ENCODE data around the gene EPHA7. TPM values are rescaled to one million over a fixed set of nuclear protein-coding genes. Genes with fewer than 3 reads are reported as not detected.
A peak's percentile ranks its signal among the peaks of the same experiment; 100 is the strongest.

The EPHA7 gene
- polyA plus RNA-seq, 2 of the 4 experiments (the other 2 are of a cell fraction), result 0.45 to 0.56 TPM

DNA sequence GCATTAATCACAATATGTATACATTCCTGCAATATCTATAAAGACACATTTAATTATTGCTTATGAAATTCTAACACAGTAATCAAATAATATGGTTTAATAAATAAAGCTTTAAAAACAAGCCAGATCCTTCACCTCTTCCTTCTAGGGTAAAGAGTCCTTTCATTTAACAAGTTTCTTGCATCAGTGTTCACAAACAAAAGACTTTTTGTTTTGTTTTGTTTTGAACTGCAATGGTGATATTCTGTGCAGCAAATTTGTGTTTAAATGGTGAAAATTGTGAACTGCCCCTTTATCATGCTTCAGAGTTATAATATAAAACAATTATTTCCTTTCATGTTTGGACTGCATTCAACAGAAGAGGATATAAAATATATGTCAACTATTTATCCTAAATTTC lies 177.3 kb downstream of the EPHA7 start:
- ChIA-PET POLR2A (no interaction called here), CTCF (no interaction called here)
- Histone ChIP-seq H3K4me3 (no peak overlapping the region), H3K4me1 (no peaks in the 10 kb centered on the region), H3K9me3 (no peaks in the 10 kb centered on the region), H3K27ac (no peak overlapping the region), H3K4me2 (no peak overlapping the region)
- no peak for DNase-seq (ENCODE audit: low read depth in 1 of 2, low spot score in 1 of 2)
- no peak for FAIRE-seq
- no peak for ATAC-seq
- TF ChIP-seq KDM5A (IDR thresholded peaks at IDR 0.05) (no peak), NPAS2 (CRISPR knock-in tag; IDR thresholded peaks at IDR 0.05; ENCODE audit: borderline replicate concordance) (no peak), CBX8 (IDR thresholded peaks at IDR 0.05) (no peak), RFX5 (IDR thresholded peaks at IDR 0.05) (no peak)

DNA sequence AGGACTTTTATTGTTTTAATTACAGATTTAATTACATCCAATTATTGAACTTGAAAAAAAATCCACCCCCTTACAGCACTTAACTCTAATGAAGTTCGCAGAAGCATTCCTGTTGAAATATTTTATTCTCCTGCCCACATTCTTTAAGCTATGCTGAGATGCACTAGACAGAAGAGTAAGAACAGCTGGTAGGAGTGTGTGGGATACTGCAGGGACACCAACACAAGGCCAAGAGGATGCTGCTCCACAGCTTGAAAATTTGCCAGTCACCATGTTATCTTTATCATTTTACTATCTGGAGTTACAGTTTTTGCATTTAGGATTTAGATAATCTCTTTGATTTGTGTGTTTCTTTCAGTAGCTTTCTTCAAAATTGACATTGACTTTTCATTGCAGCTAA lies 180.7 kb downstream of the EPHA7 start:
- H3K4me2 ChIP-seq, result no peak overlapping the region
- ATAC-seq, result no peak
- DNase-seq (ENCODE audit: low read depth in 1 of 2, low spot score in 1 of 2), result no peak
- H3K4me3 ChIP-seq, result no peak overlapping the region
- 12% methylated on average over 1 of the region's 1 CpG for WGBS (ENCODE audit: missing lambda C conversion rate)
- POLR2A ChIA-PET, result no interaction called here
- CTCF ChIA-PET, result no interaction called here
- no peaks in the 10 kb centered on the region for H3K4me1 ChIP-seq
- H3K9me3 ChIP-seq, result no peaks in the 10 kb centered on the region
- TF ChIP-seq HOXB13 (CRISPR knock-in tag; IDR thresholded peaks at IDR 0.05; ENCODE audit: low read depth) (no peak), HOXA7 (CRISPR knock-in tag; IDR thresholded peaks at IDR 0.05) (no peak), RCOR1 (IDR thresholded peaks at IDR 0.05; ENCODE audit: low read depth, low read length) (no peak), EHMT2 (IDR thresholded peaks at IDR 0.05; ENCODE audit: low read depth) (no peak), CHD4 (IDR thresholded peaks at IDR 0.05; ENCODE audit: borderline replicate concordance) (no peak), NFE2L2 (conservative IDR thresholded peaks at IDR 0.05; ENCODE audit: low read length) (0 out of 2 replicates have a peak, but pooled peaks have one; percentile 22), HOXB5 (CRISPR knock-in tag; IDR thresholded peaks at IDR 0.05) (no peak)
- TF ChIP-seq, protein P1, sequence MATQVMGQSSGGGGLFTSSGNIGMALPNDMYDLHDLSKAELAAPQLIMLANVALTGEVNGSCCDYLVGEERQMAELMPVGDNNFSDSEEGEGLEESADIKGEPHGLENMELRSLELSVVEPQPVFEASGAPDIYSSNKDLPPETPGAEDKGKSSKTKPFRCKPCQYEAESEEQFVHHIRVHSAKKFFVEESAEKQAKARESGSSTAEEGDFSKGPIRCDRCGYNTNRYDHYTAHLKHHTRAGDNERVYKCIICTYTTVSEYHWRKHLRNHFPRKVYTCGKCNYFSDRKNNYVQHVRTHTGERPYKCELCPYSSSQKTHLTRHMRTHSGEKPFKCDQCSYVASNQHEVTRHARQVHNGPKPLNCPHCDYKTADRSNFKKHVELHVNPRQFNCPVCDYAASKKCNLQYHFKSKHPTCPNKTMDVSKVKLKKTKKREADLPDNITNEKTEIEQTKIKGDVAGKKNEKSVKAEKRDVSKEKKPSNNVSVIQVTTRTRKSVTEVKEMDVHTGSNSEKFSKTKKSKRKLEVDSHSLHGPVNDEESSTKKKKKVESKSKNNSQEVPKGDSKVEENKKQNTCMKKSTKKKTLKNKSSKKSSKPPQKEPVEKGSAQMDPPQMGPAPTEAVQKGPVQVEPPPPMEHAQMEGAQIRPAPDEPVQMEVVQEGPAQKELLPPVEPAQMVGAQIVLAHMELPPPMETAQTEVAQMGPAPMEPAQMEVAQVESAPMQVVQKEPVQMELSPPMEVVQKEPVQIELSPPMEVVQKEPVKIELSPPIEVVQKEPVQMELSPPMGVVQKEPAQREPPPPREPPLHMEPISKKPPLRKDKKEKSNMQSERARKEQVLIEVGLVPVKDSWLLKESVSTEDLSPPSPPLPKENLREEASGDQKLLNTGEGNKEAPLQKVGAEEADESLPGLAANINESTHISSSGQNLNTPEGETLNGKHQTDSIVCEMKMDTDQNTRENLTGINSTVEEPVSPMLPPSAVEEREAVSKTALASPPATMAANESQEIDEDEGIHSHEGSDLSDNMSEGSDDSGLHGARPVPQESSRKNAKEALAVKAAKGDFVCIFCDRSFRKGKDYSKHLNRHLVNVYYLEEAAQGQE (IDR thresholded peaks at IDR 0.05), result no peak
- H3K27ac ChIP-seq, result no peak overlapping the region
- no peak for FAIRE-seq

DNA sequence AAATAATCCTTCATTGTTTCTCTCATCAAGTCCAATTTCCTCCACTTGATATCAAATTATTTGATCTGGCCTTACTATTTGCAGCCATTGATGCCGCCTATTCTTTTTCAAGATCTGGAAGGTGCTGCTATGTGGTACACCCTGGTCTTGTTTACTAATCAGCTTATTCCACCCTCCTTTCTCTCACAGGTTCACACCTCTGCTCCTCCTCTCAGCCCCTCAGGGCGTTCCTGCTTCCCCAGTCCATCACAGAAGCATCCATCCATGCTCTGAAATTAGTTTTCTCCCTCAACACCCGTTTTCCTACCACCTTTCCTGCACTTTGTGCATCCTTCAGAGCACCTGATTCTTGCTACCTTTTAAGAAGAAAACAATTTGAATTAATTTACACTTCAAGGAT lies 183.6 kb downstream of the EPHA7 start:
- FAIRE-seq, result no peak
- POLR2A ChIA-PET, result no interaction called here
- no peak for ATAC-seq
- WGBS (ENCODE audit: missing lambda C conversion rate), result 2% methylated on average over 3 of the region's 3 CpGs
- no peak overlapping the region for H3K4me3 ChIP-seq
- no peaks in the 10 kb centered on the region for H3K4me1 ChIP-seq
- no peaks in the 10 kb centered on the region for H3K9me3 ChIP-seq
- TF ChIP-seq, protein P1 (IDR thresholded peaks at IDR 0.05), result no peak
- no peak for TF ChIP-seq SMC3 (IDR thresholded peaks at IDR 0.05)
- TF ChIP-seq EHMT2 (IDR thresholded peaks at IDR 0.05; ENCODE audit: low read depth), result no peak
- TF ChIP-seq KDM1A (IDR thresholded peaks at IDR 0.05; ENCODE audit: low read depth), result no peak
- no peak for TF ChIP-seq JUNB (IDR thresholded peaks at IDR 0.05)
- TF ChIP-seq, protein P2, sequence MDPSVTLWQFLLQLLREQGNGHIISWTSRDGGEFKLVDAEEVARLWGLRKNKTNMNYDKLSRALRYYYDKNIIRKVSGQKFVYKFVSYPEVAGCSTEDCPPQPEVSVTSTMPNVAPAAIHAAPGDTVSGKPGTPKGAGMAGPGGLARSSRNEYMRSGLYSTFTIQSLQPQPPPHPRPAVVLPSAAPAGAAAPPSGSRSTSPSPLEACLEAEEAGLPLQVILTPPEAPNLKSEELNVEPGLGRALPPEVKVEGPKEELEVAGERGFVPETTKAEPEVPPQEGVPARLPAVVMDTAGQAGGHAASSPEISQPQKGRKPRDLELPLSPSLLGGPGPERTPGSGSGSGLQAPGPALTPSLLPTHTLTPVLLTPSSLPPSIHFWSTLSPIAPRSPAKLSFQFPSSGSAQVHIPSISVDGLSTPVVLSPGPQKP (IDR thresholded peaks at IDR 0.05; ENCODE audit: low read depth, low read length), result no peak
- no peak for TF ChIP-seq ATOH8 (CRISPR knock-in tag; IDR thresholded peaks at IDR 0.05; ENCODE audit: low read depth)
- TF ChIP-seq BHLHE40 (IDR thresholded peaks at IDR 0.05; ENCODE audit: low read depth, low read length), result no peak
- TF ChIP-seq MAFK (IDR thresholded peaks at IDR 0.05; ENCODE audit: partially characterized antibody), result no peak
- no peak for TF ChIP-seq HOXB5 (CRISPR knock-in tag; IDR thresholded peaks at IDR 0.05)
- TF ChIP-seq JUN (IDR thresholded peaks at IDR 0.05), result no peak
- TF ChIP-seq HDAC2 (IDR thresholded peaks at IDR 0.05), result no peak
- TF ChIP-seq BCL3 (IDR thresholded peaks at IDR 0.05), result no peak
- TF ChIP-seq RFX5 (IDR thresholded peaks at IDR 0.05), result no peak
- no peak for TF ChIP-seq ZNF302 (CRISPR knock-in tag; IDR thresholded peaks at IDR 0.05)
- no peak for TF ChIP-seq HOXB13 (CRISPR knock-in tag; IDR thresholded peaks at IDR 0.05; ENCODE audit: low read depth)
- H3K27ac ChIP-seq, result no peak overlapping the region
- no peak overlapping the region for H3K4me2 ChIP-seq
- CTCF ChIA-PET, result no interaction called here
- no peak for DNase-seq (ENCODE audit: low read depth in 1 of 2, low spot score in 1 of 2)
